Measurements from ENCODE around the gene NSMCE1. TPM values are rescaled to one million over a fixed set of nuclear protein-coding genes. Genes with fewer than 3 reads are reported as not detected.
"Not testable (repeated sequence)": the region's sequence is repeated elsewhere in the genome, so short reads cannot be mapped to it uniquely, and the experiment has no call there.

NSMCE1 gene
- total RNA-seq, 2 experiments from 2014 or later, result 110 to 127 TPM

DNA sequence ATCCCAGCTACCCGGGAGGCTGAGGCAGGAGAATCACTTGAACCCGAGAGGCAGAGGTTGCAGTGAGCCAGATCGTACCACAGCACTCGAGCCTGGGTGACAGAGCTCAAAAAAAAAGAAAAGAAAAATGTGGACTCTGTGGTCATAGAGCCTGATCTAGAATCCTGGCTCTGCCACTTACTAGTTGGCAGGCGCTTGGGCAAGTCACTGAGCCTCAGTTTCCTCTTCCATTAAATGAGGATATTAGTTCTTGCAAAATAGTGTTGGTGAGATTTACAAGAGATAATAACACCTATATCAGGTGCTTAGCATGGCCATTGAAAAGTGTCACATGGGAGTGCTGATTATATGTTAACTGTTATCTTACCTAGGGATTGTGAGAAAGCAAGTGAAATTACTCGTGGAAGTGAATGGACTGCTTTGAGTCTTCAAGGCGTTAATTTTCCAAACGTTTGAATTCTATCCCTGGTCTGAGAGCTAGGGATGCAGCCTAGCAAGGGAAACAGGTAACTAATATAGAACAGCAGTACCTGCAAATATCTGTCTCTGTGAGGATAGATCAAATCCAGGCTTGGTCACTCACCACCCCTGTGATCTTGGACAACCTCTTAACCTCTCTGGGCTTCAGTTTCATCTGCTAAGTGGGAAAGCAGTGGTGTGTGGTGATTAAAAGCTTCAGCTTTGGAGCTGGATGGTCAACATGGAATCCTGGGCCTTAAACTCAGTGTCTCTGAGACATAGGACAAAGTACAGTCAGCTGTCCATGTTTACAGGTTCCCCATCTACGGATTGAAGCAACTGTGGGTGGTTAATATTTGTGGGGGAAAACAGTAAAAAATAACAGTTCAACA, 953 bp upstream of the NSMCE1 start:
- ChIA-PET POLR2A (interaction anchor here (0.8 to 2.4 kb wide), 6 partner anchors 17 to 98 kb away, joined by 3 to 9 read pairs (median 5); partner anchors contain the start of gene KDM8), CTCF (interaction anchor here (0.7 to 3.9 kb wide), 8 partner anchors 28 to 116 kb away, joined by 3 to 20 read pairs (median 4); no protein-coding TSS in a partner anchor)
- intact Hi-C loops (cut with DNase I, micrococcal nuclease), result loop anchor here (2.0 to 5.0 kb wide), 5 partner anchors 15 to 138 kb away; no protein-coding TSS in a partner anchor
- Mint-ChIP-seq H3K27ac (peak overlapping the region; percentile 95), H3K27me3 (no peaks in the 10 kb centered on the region), H3K4me3 (peak overlapping the region; percentile 90), H3K36me3 (ENCODE audit: low read depth) (peaks cover 30% of the 10 kb centered on the region), H3K9me3 (ENCODE audit: low read depth) (peaks cover 2% of the 10 kb centered on the region), H3K4me1 (peaks cover 75% of the 10 kb centered on the region)
- no peak for DNase-seq
- no peak for ATAC-seq

- Mint-ChIP-seq H3K27me3 (no peaks in the 10 kb centered on the region), H3K9me3 (ENCODE audit: low read depth) (peaks cover 2% of the 10 kb centered on the region), H3K4me3 (peak overlapping the region; percentile 90), H3K4me1 (peaks cover 72% of the 10 kb centered on the region), H3K27ac (peak overlapping the region; percentile 95), H3K36me3 (ENCODE audit: low read depth) (peaks cover 44% of the 10 kb centered on the region)
- ChIA-PET POLR2A (interaction anchor here (1.2 to 2.4 kb wide), 3 partner anchors 13 to 48 kb away, joined by 3 to 10 read pairs (median 9); no protein-coding TSS in a partner anchor), CTCF (interaction anchor here (1.3 to 3.9 kb wide), 2 partner anchors 10 to 32 kb away, joined by 4 to 20 read pairs; no protein-coding TSS in a partner anchor)
- intact Hi-C loops (cut with DNase I, micrococcal nuclease), result loop anchor here in 1 of 2 experiments (1.0 to 5.0 kb wide), 2 partner anchors 8 to 50 kb away; no protein-coding TSS in a partner anchor
- DNase-seq, result no peak
- no peak for ATAC-seq
These were observed 1.4 kb downstream of the NSMCE1 start for GRCh38 chr16:27267037-27267677.

GRCh38 chr16:27265982-27266381, 2.6 kb downstream of the NSMCE1 start:
- ChIA-PET POLR2A (interaction anchor here (0.5 kb wide), 1 partner anchor 61 kb away, joined by 3 read pairs; no protein-coding TSS in a partner anchor), CTCF (interaction anchor here (0.5 to 1.0 kb wide), 3 partner anchors 8 to 51 kb away, joined by 3 to 7 read pairs (median 4); no protein-coding TSS in a partner anchor)
- H3K27ac Mint-ChIP-seq, result peak overlapping the region; percentile 1
- DNase-seq, result no peak
- intact Hi-C loops (cut with DNase I, micrococcal nuclease), result loop anchor here in 1 of 2 experiments (5.0 kb wide), 1 partner anchor 49 kb away; no protein-coding TSS in a partner anchor
- no peaks in the 10 kb centered on the region for H3K9me3 Mint-ChIP-seq (ENCODE audit: low read depth)
- H3K4me1 Mint-ChIP-seq, result peaks cover 68% of the 10 kb centered on the region
- no peaks in the 10 kb centered on the region for H3K27me3 Mint-ChIP-seq
- peaks cover 40% of the 10 kb centered on the region for H3K36me3 Mint-ChIP-seq (ENCODE audit: low read depth)
- H3K4me3 Mint-ChIP-seq, result no peak overlapping the region
- ATAC-seq, result no peak

GRCh38 chr16:27264151-27264550, 4.4 kb downstream of the NSMCE1 start:
- ChIA-PET CTCF (interaction anchor here (0.6 to 1.6 kb wide), 5 partner anchors 10 to 54 kb away, joined by 3 to 7 read pairs (median 5); no protein-coding TSS in a partner anchor), POLR2A (interaction anchor here (0.6 kb wide), 1 partner anchor 27 kb away, joined by 3 read pairs; no protein-coding TSS in a partner anchor)
- Mint-ChIP-seq H3K9me3 (ENCODE audit: low read depth) (peaks cover under 1% of the 10 kb centered on the region), H3K27ac (no peak overlapping the region), H3K36me3 (ENCODE audit: low read depth) (peaks cover 48% of the 10 kb centered on the region), H3K27me3 (no peaks in the 10 kb centered on the region), H3K4me3 (no peak overlapping the region), H3K4me1 (peaks cover 58% of the 10 kb centered on the region)
- no peak for ATAC-seq
- DNase-seq, result no peak
- intact Hi-C loops (cut with DNase I, micrococcal nuclease), result no loop called here

DNA sequence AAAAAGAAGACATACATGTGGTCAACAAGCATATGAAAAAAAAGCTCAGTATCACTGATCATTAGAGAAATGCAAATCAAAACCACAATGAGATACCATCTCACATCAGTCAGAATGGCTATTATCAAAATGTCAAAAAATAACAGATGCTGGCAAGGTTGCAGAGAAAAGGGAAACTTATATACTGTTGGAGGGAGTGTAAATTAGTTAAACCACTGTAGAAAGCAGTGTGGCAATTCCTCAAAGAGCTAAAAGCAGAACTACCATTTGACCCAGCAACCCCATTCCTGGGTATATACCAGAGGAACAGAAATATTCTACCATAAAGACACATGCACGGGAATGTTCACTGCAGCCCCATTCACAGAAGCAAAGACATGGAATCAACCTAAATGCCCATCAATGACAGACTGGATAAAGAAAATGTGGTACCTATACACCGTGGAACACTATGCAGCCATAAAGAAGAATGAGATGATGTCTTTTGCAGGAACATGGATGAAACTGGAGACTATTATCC, 5.6 kb downstream of the NSMCE1 start:
- DNase-seq; H3K4me3 Mint-ChIP-seq; H3K27ac Mint-ChIP-seq; H3K27me3 Mint-ChIP-seq; ATAC-seq; POLR2A ChIA-PET; H3K9me3 Mint-ChIP-seq (ENCODE audit: low read depth); intact Hi-C loops (cut with DNase I, micrococcal nuclease): not testable (repeated sequence)
- CTCF ChIA-PET, result interaction anchor here (1.1 kb wide), 1 partner anchor 36 kb away, joined by 3 read pairs; no protein-coding TSS in a partner anchor
- H3K4me1 Mint-ChIP-seq, result peaks cover 69% of the 10 kb centered on the region
- H3K36me3 Mint-ChIP-seq (ENCODE audit: low read depth), result peaks cover 49% of the 10 kb centered on the region

DNA sequence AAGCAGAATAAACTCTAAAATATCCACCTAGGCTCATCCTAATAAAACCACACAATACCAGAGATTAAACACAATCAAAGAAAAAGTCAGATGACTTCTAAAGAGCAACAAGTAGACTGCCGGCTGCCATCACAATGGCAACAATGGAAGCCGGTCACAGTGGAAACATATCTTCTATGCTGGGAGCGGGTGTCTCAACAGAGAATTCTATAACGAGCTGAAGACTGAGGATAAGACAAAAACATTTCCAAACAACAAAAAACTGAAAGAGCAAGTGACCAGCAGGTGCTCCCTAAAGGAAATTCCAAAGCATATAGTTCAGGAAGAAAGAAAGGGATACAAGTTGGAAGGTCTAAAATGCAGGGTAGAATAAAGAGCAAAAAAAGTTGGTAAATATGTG, 8.9 kb downstream of the NSMCE1 start:
- no peak for ATAC-seq
- Mint-ChIP-seq H3K27ac (peak overlapping the region; percentile 47), H3K36me3 (ENCODE audit: low read depth) (peaks cover 55% of the 10 kb centered on the region), H3K4me1 (peaks cover 72% of the 10 kb centered on the region), H3K27me3 (no peaks in the 10 kb centered on the region), H3K9me3 (ENCODE audit: low read depth) (peaks cover 2% of the 10 kb centered on the region), H3K4me3 (no peak overlapping the region)
- intact Hi-C loops (cut with DNase I, micrococcal nuclease), result loop anchor here in 1 of 2 experiments (1.0 kb wide), 1 partner anchor 8 kb away; no protein-coding TSS in a partner anchor
- ChIA-PET POLR2A (no interaction called here), CTCF (interaction anchor here (0.8 kb wide), 1 partner anchor 25 kb away, joined by 4 read pairs; no protein-coding TSS in a partner anchor)
- DNase-seq, result no peak

DNA sequence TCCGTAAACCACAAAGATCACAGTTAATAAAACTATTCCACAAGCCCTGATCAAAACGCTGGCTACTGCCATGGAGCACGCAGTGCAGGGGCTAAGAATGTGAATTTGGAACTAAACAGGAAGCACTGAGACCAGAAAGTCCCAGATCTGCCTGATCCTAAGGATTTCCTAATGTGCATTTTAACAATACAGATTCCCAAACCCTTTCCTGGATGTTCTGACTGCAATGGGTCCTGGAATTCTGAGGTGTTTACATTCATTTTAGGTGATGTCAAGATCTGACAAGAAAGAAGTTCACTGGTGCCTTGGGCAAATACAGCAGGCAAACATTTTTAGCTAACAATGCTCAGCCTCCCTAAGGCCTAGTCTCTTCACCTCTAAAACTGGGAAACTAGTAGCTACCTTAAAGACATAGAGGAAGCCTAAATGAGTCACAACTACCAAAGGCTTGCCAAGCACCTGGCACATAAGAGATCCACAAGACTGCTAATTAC, 10.3 kb downstream of the NSMCE1 start:
- intact Hi-C loops (cut with DNase I, micrococcal nuclease), result no loop called here
- peaks cover 77% of the 10 kb centered on the region for H3K4me1 Mint-ChIP-seq
- H3K27ac Mint-ChIP-seq, result peak overlapping the region; percentile 49
- ATAC-seq (peak; percentile 58), DNase-seq (no peak)
- no peaks in the 10 kb centered on the region for H3K27me3 Mint-ChIP-seq
- POLR2A ChIA-PET, result interaction anchor here (0.6 to 1.1 kb wide), 4 partner anchors 21 to 108 kb away, joined by 3 to 8 read pairs (median 4); no protein-coding TSS in a partner anchor
- CTCF ChIA-PET, result no interaction called here
- H3K4me3 Mint-ChIP-seq, result no peak overlapping the region
- peaks cover 59% of the 10 kb centered on the region for H3K36me3 Mint-ChIP-seq (ENCODE audit: low read depth)
- H3K9me3 Mint-ChIP-seq (ENCODE audit: low read depth), result peaks cover 2% of the 10 kb centered on the region

- intact Hi-C loops (cut with DNase I, micrococcal nuclease), result no loop called here
- ChIA-PET CTCF (interaction anchor here (1.4 kb wide), 1 partner anchor 9 kb away, joined by 4 read pairs; no protein-coding TSS in a partner anchor), POLR2A (interaction anchor here (0.7 kb wide), 1 partner anchor 19 kb away, joined by 5 read pairs; no protein-coding TSS in a partner anchor)
- peaks cover 2% of the 10 kb centered on the region for H3K9me3 Mint-ChIP-seq (ENCODE audit: low read depth)
- no peaks in the 10 kb centered on the region for H3K27me3 Mint-ChIP-seq
- H3K4me1 Mint-ChIP-seq, result peaks cover 75% of the 10 kb centered on the region
- ATAC-seq (no peak), DNase-seq (no peak)
- peaks cover 49% of the 10 kb centered on the region for H3K36me3 Mint-ChIP-seq (ENCODE audit: low read depth)
- no peak overlapping the region for H3K27ac Mint-ChIP-seq
- H3K4me3 Mint-ChIP-seq, result no peak overlapping the region
These were observed 11.3 kb downstream of the NSMCE1 start for GRCh38 chr16:27257271-27257670.

- Mint-ChIP-seq H3K4me3 (no peak overlapping the region), H3K4me1 (peaks cover 75% of the 10 kb centered on the region), H3K27me3 (no peaks in the 10 kb centered on the region), H3K36me3 (ENCODE audit: low read depth) (peaks cover 52% of the 10 kb centered on the region), H3K9me3 (ENCODE audit: low read depth) (peaks cover 2% of the 10 kb centered on the region), H3K27ac (no peak overlapping the region)
- intact Hi-C loops (cut with DNase I, micrococcal nuclease), result no loop called here
- no peak for DNase-seq
- POLR2A ChIA-PET, result interaction anchor here (0.7 kb wide), 2 partner anchors 19 to 111 kb away, joined by 3 to 5 read pairs; no protein-coding TSS in a partner anchor
- no peak for ATAC-seq
- CTCF ChIA-PET, result interaction anchor here (1.4 kb wide), 1 partner anchor 9 kb away, joined by 4 read pairs; no protein-coding TSS in a partner anchor
These were observed 11.7 kb downstream of the NSMCE1 start for GRCh38 chr16:27256861-27257260.

- CTCF ChIA-PET, result interaction anchor here (0.6 to 6.6 kb wide), 10 partner anchors 10 to 148 kb away, joined by 3 to 63 read pairs (median 4); partner anchors contain the start of gene IL21R
- peaks cover 57% of the 10 kb centered on the region for H3K36me3 Mint-ChIP-seq (ENCODE audit: low read depth)
These were observed 14.2 kb downstream of the NSMCE1 start for GRCh38 chr16:27254262-27254811.

More at GRCh38 chr16:27254262-27254811, 14.2 kb downstream of the NSMCE1 start:
- ATAC-seq (peak; percentile 67), DNase-seq (no peak)
- POLR2A ChIA-PET, result interaction anchor here (0.6 to 3.9 kb wide), 14 partner anchors 9 to 151 kb away, joined by 3 to 30 read pairs (median 5); no protein-coding TSS in a partner anchor
- peaks cover 84% of the 10 kb centered on the region for H3K4me1 Mint-ChIP-seq
- no peaks in the 10 kb centered on the region for H3K27me3 Mint-ChIP-seq
- intact Hi-C loops (cut with DNase I, micrococcal nuclease), result loop anchor here in 1 of 2 experiments (1.0 to 2.0 kb wide), 2 partner anchors 8 to 14 kb away; partner anchors contain the start of gene NSMCE1
- H3K27ac Mint-ChIP-seq, result peak overlapping the region; percentile 88
- peaks cover 2% of the 10 kb centered on the region for H3K9me3 Mint-ChIP-seq (ENCODE audit: low read depth)
- peak overlapping the region; percentile 50 for H3K4me3 Mint-ChIP-seq

Measured in activated CD4-positive, alpha-beta T cell treated with anti-CD3 and anti-CD28 coated beads for 36 hours (primary cell).